Keratinocyte (primary cell): ENCODE measurements around the gene ST8SIA4. TPM values are rescaled to one million over a fixed set of nuclear protein-coding genes. Genes with fewer than 3 reads are reported as not detected.

Experiments
- DNase-seq: peaks from one replicate; pipeline ENCODE4 v3.0.0-alpha.2; 2011; ENCODE audit warnings: low read depth, missing footprints, low spot score
- FAIRE-seq: peaks from 2 replicates; lab custom pipeline; 2011; peaks lifted over from hg19 to GRCh38; lab: Jason Lieb, UNC
- H2AFZ ChIP-seq: 2 replicates; pipeline ENCODE4 v1.6.0; 2012; ENCODE audit warnings: low read length, control low read depth, inconsistent platforms; ENCODE audit not compliant: control insufficient read depth
- H3K27ac ChIP-seq: 2 replicates; pipeline ENCODE4 v1.5.1; 2011; ENCODE audit warnings: low read length; ENCODE audit not compliant: control insufficient read depth, insufficient read depth
- H3K27me3 ChIP-seq: 3 replicates; pipeline ENCODE4 v1.6.0; 2011; ENCODE audit warnings: low read length; ENCODE audit not compliant: control insufficient read depth, insufficient read depth; ENCODE audit errors: extremely low read depth
- H3K36me3 ChIP-seq, 2 experiments: 2 replicates in 1 of 2; 3 replicates in 1 of 2; pipeline ENCODE4 v1.5.1; 2011; ENCODE audit warnings: low read length in 2 of 2, mild to moderate bottlenecking in 1 of 2; ENCODE audit not compliant: control insufficient read depth in 2 of 2, insufficient read depth in 2 of 2; ENCODE audit errors: extremely low read depth in 1 of 2
- H3K4me1 ChIP-seq: 3 replicates; pipeline ENCODE4 v1.5.1; 2011; ENCODE audit warnings: low read length; ENCODE audit not compliant: control insufficient read depth, insufficient read depth; ENCODE audit errors: extremely low read depth
- H3K4me2 ChIP-seq: 3 replicates; pipeline ENCODE4 v1.6.0; 2011; ENCODE audit warnings: low read depth, low read length; ENCODE audit not compliant: control insufficient read depth, insufficient read depth; ENCODE audit errors: extremely low read depth
- H3K4me3 ChIP-seq, 3 experiments: fragments of 200-600 bp in 1 of 3; sonication (generic) in 1 of 3; 2 replicates in 2 of 3; 3 replicates in 1 of 3; pipeline ENCODE4 v1.5.1; 2011 to 2016; ENCODE audit warnings: low read length in 3 of 3, mild to moderate bottlenecking in 3 of 3, control low read depth in 2 of 3, inconsistent platforms in 1 of 3, low read depth in 1 of 3, mixed read lengths in 1 of 3, mixed run types in 1 of 3, moderate library complexity in 1 of 3; ENCODE audit not compliant: control insufficient read depth in 2 of 3, insufficient read depth in 2 of 3; ENCODE audit errors: extremely low read depth in 1 of 3
- H3K79me2 ChIP-seq: 2 replicates; pipeline ENCODE4 v1.6.0; 2012; ENCODE audit warnings: low read length; ENCODE audit not compliant: control insufficient read depth, insufficient read depth
- H3K9ac ChIP-seq: 3 replicates; pipeline ENCODE4 v1.6.0; 2011; ENCODE audit warnings: low read length; ENCODE audit not compliant: control insufficient read depth, insufficient read depth; ENCODE audit errors: extremely low read depth
- H3K9me1 ChIP-seq: 3 replicates; pipeline ENCODE4 v1.6.0; 2011; ENCODE audit warnings: low read length; ENCODE audit not compliant: control insufficient read depth, insufficient read depth; ENCODE audit errors: extremely low read depth
- H3K9me3 ChIP-seq: 2 replicates; pipeline ENCODE4 v1.5.1; 2012; ENCODE audit warnings: low read depth, low read length; ENCODE audit not compliant: control insufficient read depth
- H4K20me1 ChIP-seq: 3 replicates; pipeline ENCODE4 v1.6.0; 2011; ENCODE audit warnings: low read length; ENCODE audit not compliant: control insufficient read depth, insufficient read depth; ENCODE audit errors: extremely low read depth
- CTCF ChIP-seq, 3 experiments: IDR thresholded peaks in 1 of 3; conservative IDR thresholded peaks in 1 of 3; optimal IDR thresholded peaks in 1 of 3; 2 replicates in 2 of 3; 3 replicates in 1 of 3; pipeline versions ENCODE3 to v1.5.1; 2011; ENCODE audit warnings: low read length in 3 of 3, mild to moderate bottlenecking in 3 of 3, moderate library complexity in 2 of 3, control low read depth in 1 of 3, inconsistent platforms in 1 of 3; ENCODE audit not compliant: insufficient read depth in 2 of 3; ENCODE audit errors: extremely low read depth in 1 of 3
- EZH2 ChIP-seq: IDR thresholded peaks from one replicate; pipeline ENCODE4 v1.6.1; 2012; ENCODE audit warnings: inconsistent platforms, mild to moderate bottlenecking, low read length, moderate library complexity
- dilution Hi-C: fragments of 300-500 bp; cut with MboI; formaldehyde crosslinking; loops from one replicate; pipeline ENCODE4 v1.7.0; 2020; ENCODE audit warnings: low sequenced_read_pairs; ENCODE audit not compliant: extremely low pct_ligation_motif_present
- polyA plus RNA-seq, 5 experiments: library from polyadenylated mRNA; depleted of rRNA in 3 of 5; stranded (reverse) in 3 of 5; stranded (forward) in 1 of 5; unstranded in 1 of 5; fragments of >200 nt; gene quantifications; 1 replicate in 1 of 5; 2 replicates in 3 of 5; 3 replicates in 1 of 5; pipeline versions ENCODE4 v1.2.1 to v1.2.3, GENCODE V29; 2011 to 2012; ENCODE audit warnings: missing spikeins in 2 of 5, low read depth in 1 of 5, low replicate concordance in 1 of 5

Gene ST8SIA4
- polyA plus RNA-seq, 1 donor (not counting 4 experiments of a cell fraction or from before 2014, with no cell fraction given), result 0.43 TPM

GRCh38 chr5:100775533-100775855 lies 127.6 kb downstream of the ST8SIA4 start:
- H3K27me3 ChIP-seq, result no peaks in the 10 kb centered on the region
- no peak overlapping the region for H2AFZ ChIP-seq
- H3K9ac ChIP-seq, result no peak overlapping the region
- H3K36me3 ChIP-seq, result no peaks in the 10 kb centered on the region
- H3K4me1 ChIP-seq, result peaks cover 14% of the 10 kb centered on the region
- no peaks in the 10 kb centered on the region for H4K20me1 ChIP-seq
- H3K79me2 ChIP-seq, result no peaks in the 10 kb centered on the region
- dilution Hi-C loops, result no loop called here
- no peak overlapping the region for H3K4me2 ChIP-seq
- TF ChIP-seq CTCF (optimal IDR thresholded peaks at IDR 0.05 in 1 of 3, IDR thresholded peaks at IDR 0.05 in 1 of 3, conservative IDR thresholded peaks at IDR 0.05 in 1 of 3; ENCODE audit: extremely low read depth in 1 of 3, insufficient read depth in 2 of 3, low read length in 3 of 3), result no peak
- TF ChIP-seq EZH2, result no peak
- no peak overlapping the region for H3K4me3 ChIP-seq
- no peak overlapping the region for H3K27ac ChIP-seq
- H3K9me3 ChIP-seq, result no peaks in the 10 kb centered on the region
- no peak for FAIRE-seq
- H3K9me1 ChIP-seq, result no peaks in the 10 kb centered on the region
- DNase-seq, result no peak

GRCh38 chr5:100772548-100772947 lies 130.5 kb downstream of the ST8SIA4 start:
- DNase-seq (no peak), FAIRE-seq (no peak)
- Histone ChIP-seq H3K4me3 (no peak overlapping the region), H3K36me3 (no peaks in the 10 kb centered on the region), H3K4me2 (no peak overlapping the region), H3K9me3 (no peaks in the 10 kb centered on the region), H2AFZ (no peak overlapping the region), H3K27ac (no peak overlapping the region), H3K9me1 (no peaks in the 10 kb centered on the region), H3K27me3 (no peaks in the 10 kb centered on the region), H3K79me2 (no peaks in the 10 kb centered on the region), H4K20me1 (no peaks in the 10 kb centered on the region), H3K4me1 (peaks cover 7% of the 10 kb centered on the region), H3K9ac (no peak overlapping the region)
- TF ChIP-seq CTCF (optimal IDR thresholded peaks at IDR 0.05 in 1 of 3, IDR thresholded peaks at IDR 0.05 in 1 of 3, conservative IDR thresholded peaks at IDR 0.05 in 1 of 3; ENCODE audit: extremely low read depth in 1 of 3, insufficient read depth in 2 of 3, low read length in 3 of 3) (no peak), EZH2 (no peak)
- dilution Hi-C loops, result no loop called here
